ENCODE measurements around the gene ITGA2.

- TF ChIP-seq TCF12 (IDR thresholded peaks at IDR 0.05; ENCODE audit: low read depth) (no peak), TAF1 (IDR thresholded peaks at IDR 0.05; ENCODE audit: low read depth) (no peak), EP300 (IDR thresholded peaks at IDR 0.05; ENCODE audit: borderline replicate concordance) (no peak), RAD21 (IDR thresholded peaks at IDR 0.05; ENCODE audit: low read depth) (no peak), CEBPB (IDR thresholded peaks at IDR 0.05) (no peak), REST (IDR thresholded peaks at IDR 0.05; ENCODE audit: low read depth) (no peak), MAX (IDR thresholded peaks at IDR 0.05) (no peak), YY1 (IDR thresholded peaks at IDR 0.05; ENCODE audit: low read depth) (no peak), EGR1 (IDR thresholded peaks at IDR 0.05) (no peak)
Observed at GRCh38 chr5:53083927-53084326, 94.8 kb downstream of the ITGA2 start.
